ENCODE measurements around the gene SEMA3E.
"Not testable (repeated sequence)": the region's sequence is repeated elsewhere in the genome, so short reads cannot be mapped to it uniquely, and the experiment has no call there.

SEMA3E gene

DNA sequence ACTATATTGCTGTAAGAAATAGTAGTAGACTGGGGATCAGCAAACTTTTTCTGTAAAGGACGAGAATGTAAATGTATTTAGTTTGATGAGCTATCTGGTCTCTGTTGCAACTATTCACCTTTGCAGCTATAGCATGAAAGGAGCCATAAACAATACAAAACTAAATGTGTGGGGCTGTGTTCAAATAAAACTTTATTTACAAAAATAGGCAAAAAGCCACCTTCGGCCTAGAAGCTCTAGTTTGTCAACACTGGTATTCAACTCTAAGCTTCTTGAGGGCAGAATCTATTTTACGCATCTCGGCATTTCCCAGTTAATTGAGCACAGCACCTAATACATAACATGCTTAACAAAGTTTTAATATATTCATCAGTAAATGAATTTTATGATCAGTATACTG lies 181.4 kb downstream of the SEMA3E start:
- Histone ChIP-seq H3K36me3 (replicated peaks; ENCODE audit: low read depth, low read length) (no peaks in the 10 kb centered on the region), H2AFZ (ENCODE audit: low read depth, low read length) (no peak overlapping the region), H3K4me1 (ENCODE audit: low read length) (peaks cover 24% of the 10 kb centered on the region), H4K20me1 (ENCODE audit: insufficient read depth, low read length) (no peaks in the 10 kb centered on the region), H3K9ac (ENCODE audit: low read length) (no peak overlapping the region), H3K4me2 (ENCODE audit: low read length) (no peak overlapping the region), H3K9me3 (ENCODE audit: insufficient read depth, low read length) (no peaks in the 10 kb centered on the region), H3K4me3 (ENCODE audit: low read length) (no peak overlapping the region), H3K27ac (ENCODE audit: low read length) (no peak overlapping the region), H3K27me3 (ENCODE audit: low read depth, low read length) (no peaks in the 10 kb centered on the region), H3K79me2 (ENCODE audit: low read length) (no peaks in the 10 kb centered on the region)
- no peak for TF ChIP-seq EZH2phosphoT487 (IDR thresholded peaks at IDR 0.05; ENCODE audit: low read depth)
- TF ChIP-seq CTCF (IDR thresholded peaks at IDR 0.05; ENCODE audit: low read depth, low read length): no peak

GRCh38 chr7:83466956-83467355 lies 182.0 kb downstream of the SEMA3E start:
- Histone ChIP-seq H3K4me2 (ENCODE audit: low read length) (no peak overlapping the region), H3K36me3 (replicated peaks; ENCODE audit: low read depth, low read length) (no peaks in the 10 kb centered on the region), H3K9ac (ENCODE audit: low read length) (no peak overlapping the region), H3K27ac (ENCODE audit: low read length) (no peak overlapping the region), H4K20me1 (ENCODE audit: insufficient read depth, low read length) (no peaks in the 10 kb centered on the region), H2AFZ (ENCODE audit: low read depth, low read length) (no peak overlapping the region), H3K4me1 (ENCODE audit: low read length) (peaks cover 24% of the 10 kb centered on the region), H3K27me3 (ENCODE audit: low read depth, low read length) (no peaks in the 10 kb centered on the region), H3K79me2 (ENCODE audit: low read length) (no peaks in the 10 kb centered on the region), H3K4me3 (ENCODE audit: low read length) (no peak overlapping the region), H3K9me3 (ENCODE audit: insufficient read depth, low read length) (no peaks in the 10 kb centered on the region)
- no peak for TF ChIP-seq EZH2phosphoT487 (IDR thresholded peaks at IDR 0.05; ENCODE audit: low read depth)
- no peak for TF ChIP-seq CTCF (IDR thresholded peaks at IDR 0.05; ENCODE audit: low read depth, low read length)

DNA sequence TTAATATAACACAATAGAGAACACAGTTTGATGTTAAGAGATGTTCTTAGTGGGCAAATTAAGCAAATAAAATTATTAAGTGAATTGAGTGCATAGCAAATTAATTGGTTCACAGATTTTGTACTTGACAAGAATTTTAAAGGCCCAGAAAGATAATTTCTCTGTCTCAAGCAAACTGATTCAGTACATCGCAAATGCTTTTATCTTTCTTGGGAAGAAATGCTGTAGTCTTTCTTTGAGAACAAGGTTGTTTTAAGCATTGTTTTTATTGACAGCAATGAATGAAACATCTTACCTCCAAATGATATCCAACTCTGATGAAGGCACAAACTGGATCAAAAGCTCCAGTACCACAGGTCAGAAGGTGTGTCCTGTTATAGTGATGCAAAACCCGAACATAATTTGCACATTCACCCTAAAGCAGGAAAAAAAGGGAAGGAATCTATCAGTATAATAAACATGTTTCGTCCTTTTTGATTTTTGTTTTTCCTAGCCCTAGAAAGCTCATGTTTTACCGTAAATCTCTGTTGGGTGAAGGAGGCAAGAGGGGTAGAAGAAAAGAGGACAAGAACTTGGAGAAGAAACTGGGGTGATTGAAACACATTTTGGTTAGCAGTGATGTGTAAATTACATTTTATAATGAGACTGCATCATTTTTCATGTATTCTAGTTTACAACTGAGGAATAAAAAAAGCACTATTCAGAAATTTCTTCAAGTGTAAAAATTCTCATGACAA lies 182.6 kb downstream of the SEMA3E start:
- Histone ChIP-seq H3K4me3 (ENCODE audit: low read length) (no peak overlapping the region), H2AFZ (ENCODE audit: low read depth, low read length) (no peak overlapping the region), H3K9ac (ENCODE audit: low read length) (no peak overlapping the region), H3K79me2 (ENCODE audit: low read length) (no peaks in the 10 kb centered on the region), H3K27me3 (ENCODE audit: low read depth, low read length) (no peaks in the 10 kb centered on the region), H3K9me3 (ENCODE audit: insufficient read depth, low read length) (no peaks in the 10 kb centered on the region), H4K20me1 (ENCODE audit: insufficient read depth, low read length) (no peaks in the 10 kb centered on the region), H3K4me2 (ENCODE audit: low read length) (no peak overlapping the region), H3K4me1 (ENCODE audit: low read length) (peaks cover 24% of the 10 kb centered on the region), H3K36me3 (replicated peaks; ENCODE audit: low read depth, low read length) (no peaks in the 10 kb centered on the region), H3K27ac (ENCODE audit: low read length) (no peak overlapping the region)
- TF ChIP-seq CTCF (IDR thresholded peaks at IDR 0.05; ENCODE audit: low read depth, low read length) (no peak), EZH2phosphoT487 (IDR thresholded peaks at IDR 0.05; ENCODE audit: low read depth) (no peak)

- Histone ChIP-seq H3K27ac (ENCODE audit: low read length) (no peak overlapping the region), H3K4me3 (ENCODE audit: low read length) (no peak overlapping the region), H3K4me2 (ENCODE audit: low read length) (no peak overlapping the region), H3K9me3 (ENCODE audit: insufficient read depth, low read length) (no peaks in the 10 kb centered on the region), H3K4me1 (ENCODE audit: low read length) (peaks cover 24% of the 10 kb centered on the region), H4K20me1 (ENCODE audit: insufficient read depth, low read length) (no peaks in the 10 kb centered on the region), H3K27me3 (ENCODE audit: low read depth, low read length) (no peaks in the 10 kb centered on the region), H3K36me3 (replicated peaks; ENCODE audit: low read depth, low read length) (no peaks in the 10 kb centered on the region), H3K9ac (ENCODE audit: low read length) (no peak overlapping the region), H2AFZ (ENCODE audit: low read depth, low read length) (no peak overlapping the region), H3K79me2 (ENCODE audit: low read length) (no peaks in the 10 kb centered on the region)
- no peak for TF ChIP-seq EZH2phosphoT487 (IDR thresholded peaks at IDR 0.05; ENCODE audit: low read depth)
- TF ChIP-seq CTCF (IDR thresholded peaks at IDR 0.05; ENCODE audit: low read depth, low read length): no peak
Measured at GRCh38 chr7:83465643-83466042, 183.3 kb downstream of the SEMA3E start.

GRCh38 chr7:83461820-83462219 lies 187.1 kb downstream of the SEMA3E start:
- not testable (repeated sequence) for H3K9ac ChIP-seq (ENCODE audit: low read length); H3K9me3 ChIP-seq (ENCODE audit: insufficient read depth, low read length); H3K4me1 ChIP-seq (ENCODE audit: low read length); H3K27me3 ChIP-seq (ENCODE audit: low read depth, low read length); H3K4me3 ChIP-seq (ENCODE audit: low read length); H3K79me2 ChIP-seq (ENCODE audit: low read length); H3K4me2 ChIP-seq (ENCODE audit: low read length); H3K36me3 ChIP-seq (replicated peaks; ENCODE audit: low read depth, low read length); H2AFZ ChIP-seq (ENCODE audit: low read depth, low read length); H4K20me1 ChIP-seq (ENCODE audit: insufficient read depth, low read length); H3K27ac ChIP-seq (ENCODE audit: low read length)

DNA sequence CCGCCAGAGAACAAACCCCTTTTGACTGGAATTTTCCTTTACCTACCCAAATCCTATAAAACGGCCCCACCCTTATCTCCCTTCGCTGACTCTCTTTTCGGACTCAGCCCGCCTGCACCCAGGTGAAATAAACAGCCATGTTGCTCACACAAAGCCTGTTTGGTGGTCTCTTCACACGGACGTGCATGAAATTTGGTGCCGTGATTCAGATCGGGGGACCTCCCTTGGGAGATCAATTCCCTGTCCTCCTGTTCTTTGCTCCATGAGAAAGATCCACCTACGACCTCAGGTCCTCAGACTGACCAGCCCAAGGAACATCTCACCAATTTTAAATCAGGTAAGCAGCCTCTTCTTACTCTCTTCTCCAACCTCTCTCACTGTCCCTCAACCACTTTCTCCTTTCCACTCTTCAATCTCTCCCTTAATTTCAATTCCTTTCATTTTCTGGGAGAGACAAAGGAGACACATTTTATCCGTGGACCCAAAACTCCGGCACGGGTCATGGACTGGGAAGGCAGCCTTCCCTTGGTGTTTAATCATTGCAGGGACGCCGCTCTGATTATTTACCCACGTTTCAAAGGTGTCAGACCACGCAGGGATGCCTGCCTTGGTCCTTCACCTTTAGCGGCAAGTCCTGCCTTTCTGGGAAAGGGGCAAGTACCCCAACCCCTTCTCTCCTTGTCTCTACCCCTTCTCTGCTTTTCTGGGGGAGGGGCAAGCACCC lies 188.8 kb downstream of the SEMA3E start:
- H3K27me3 ChIP-seq (ENCODE audit: low read depth, low read length); H3K36me3 ChIP-seq (replicated peaks; ENCODE audit: low read depth, low read length); H3K9me3 ChIP-seq (ENCODE audit: insufficient read depth, low read length); H3K4me2 ChIP-seq (ENCODE audit: low read length); H2AFZ ChIP-seq (ENCODE audit: low read depth, low read length); H4K20me1 ChIP-seq (ENCODE audit: insufficient read depth, low read length); H3K9ac ChIP-seq (ENCODE audit: low read length); H3K4me3 ChIP-seq (ENCODE audit: low read length); H3K4me1 ChIP-seq (ENCODE audit: low read length); H3K79me2 ChIP-seq (ENCODE audit: low read length); H3K27ac ChIP-seq (ENCODE audit: low read length): not testable (repeated sequence)
